GM12873 (cell line): Measurements from ENCODE around the gene DNAJB8.

Experiments
- CTCF ChIP-seq: IDR thresholded peaks from 2 replicates; pipeline ENCODE4 v1.5.1; 2012; ENCODE audit warnings: low read depth, mild to moderate bottlenecking, moderate library complexity, low read length, control low read depth; ENCODE audit not compliant: insufficient read depth; ENCODE audit errors: missing control alignments

DNAJB8 gene

GRCh38 chr3:128442070-128442469, 24.6 kb downstream of the DNAJB8 start:
- TF ChIP-seq CTCF, result no peak

- no peak for TF ChIP-seq CTCF
These were observed 27.5 kb downstream of the DNAJB8 start for GRCh38 chr3:128439226-128439625.

- TF ChIP-seq CTCF, result peak; percentile 77
These were observed 28.1 kb downstream of the DNAJB8 start for GRCh38 chr3:128438488-128439072.

GRCh38 chr3:128436214-128436613, 30.5 kb downstream of the DNAJB8 start:
- no peak for TF ChIP-seq CTCF

GRCh38 chr3:128435561-128435960, 31.1 kb downstream of the DNAJB8 start:
- TF ChIP-seq CTCF, result no peak

- no peak for TF ChIP-seq CTCF
These were observed 31.6 kb downstream of the DNAJB8 start for GRCh38 chr3:128435058-128435457.

- TF ChIP-seq CTCF, result no peak
These were observed 32.2 kb downstream of the DNAJB8 start for GRCh38 chr3:128434524-128434923.
